GM21717 (cell line): ENCODE measurements around the gene ADORA1.

Experiments
- ATAC-seq: cut with Tn5 transposase; IDR thresholded peaks from one replicate; pipeline ENCODE4 v1.9.1; 2021; ENCODE audit warnings: mild to moderate bottlenecking, moderate library complexity; ENCODE audit not compliant: unreplicated experiment

Gene ADORA1

DNA sequence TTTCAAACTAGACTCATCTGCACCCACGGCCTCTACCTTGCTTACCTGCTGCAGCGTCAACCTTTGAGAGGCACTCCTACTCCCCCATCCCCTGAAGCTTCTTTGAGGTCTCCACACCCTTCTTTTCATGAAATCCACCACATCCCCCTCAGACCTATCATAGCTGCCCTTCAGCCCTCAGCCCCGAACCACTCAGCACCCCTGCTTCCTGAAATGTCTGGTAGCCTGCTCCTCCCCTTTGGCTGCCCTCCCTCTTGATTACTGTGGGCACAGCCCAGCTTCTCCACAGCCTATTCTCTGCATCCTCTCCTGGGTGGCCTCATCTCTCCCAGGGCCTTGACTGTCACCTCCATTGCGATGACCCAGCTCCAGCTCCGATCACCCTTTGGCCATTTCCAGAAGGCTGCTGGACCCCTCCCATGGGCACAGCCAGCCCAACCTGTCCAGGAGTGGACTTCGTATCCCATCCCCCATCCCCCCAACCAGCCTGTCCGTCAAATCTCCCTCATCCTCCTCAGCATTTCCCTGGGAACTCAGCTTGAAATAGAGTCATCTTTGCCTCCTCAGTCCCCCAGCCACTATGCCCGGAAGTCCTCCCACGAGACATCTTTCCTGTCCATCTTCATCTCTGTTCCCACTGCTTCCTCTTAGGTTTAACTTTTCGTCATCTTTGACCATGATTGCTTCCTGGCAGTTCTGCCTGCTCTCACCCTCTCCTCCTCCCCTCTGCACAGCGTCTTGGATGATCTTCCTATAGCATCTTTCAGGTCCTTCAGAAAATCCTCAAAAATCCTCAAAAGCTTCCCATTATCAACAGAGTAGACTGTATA, 6.1 kb upstream of the ADORA1 start:
- ATAC-seq, result no peak

DNA sequence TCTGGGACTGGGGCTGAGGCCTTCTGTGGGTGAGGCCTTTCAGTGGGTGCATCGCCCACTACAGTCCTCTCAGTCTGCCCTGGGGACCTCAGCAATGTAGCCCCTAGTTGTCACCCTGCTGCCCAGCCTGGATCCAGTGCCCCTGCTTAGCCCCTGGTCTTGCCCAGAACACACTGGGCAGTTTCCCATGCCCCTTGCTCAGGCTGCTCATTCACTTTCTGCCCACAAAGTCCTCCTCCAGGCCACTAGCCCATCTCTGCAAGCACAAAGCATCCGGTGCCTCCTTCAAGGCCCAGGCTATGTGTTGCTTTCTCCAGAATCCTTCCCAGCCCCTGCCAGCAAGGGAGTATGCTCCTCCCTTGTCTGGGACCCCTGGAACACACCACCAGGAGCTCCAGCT, 5.4 kb upstream of the ADORA1 start:
- ATAC-seq, result no peak

DNA sequence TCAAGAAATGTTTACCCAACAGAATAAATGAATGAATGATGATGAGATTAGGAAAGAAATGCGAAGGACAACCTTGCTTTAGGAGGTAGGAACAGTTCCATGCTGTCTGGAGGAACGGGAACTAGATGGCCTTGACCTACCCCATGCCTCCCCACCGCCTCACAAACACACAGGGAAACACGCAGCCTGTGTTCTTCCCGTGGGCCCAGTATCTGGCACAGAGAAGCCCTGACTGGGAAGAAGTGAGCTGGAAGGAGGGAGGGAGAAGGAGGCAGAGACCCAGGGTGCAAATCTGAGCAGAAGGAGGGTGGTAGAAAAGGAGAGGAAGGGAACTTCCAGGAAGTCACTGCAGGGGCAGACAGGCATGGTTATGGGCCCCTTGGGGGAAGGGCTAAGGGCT, 3.5 kb upstream of the ADORA1 start:
- ATAC-seq, result no peak

DNA sequence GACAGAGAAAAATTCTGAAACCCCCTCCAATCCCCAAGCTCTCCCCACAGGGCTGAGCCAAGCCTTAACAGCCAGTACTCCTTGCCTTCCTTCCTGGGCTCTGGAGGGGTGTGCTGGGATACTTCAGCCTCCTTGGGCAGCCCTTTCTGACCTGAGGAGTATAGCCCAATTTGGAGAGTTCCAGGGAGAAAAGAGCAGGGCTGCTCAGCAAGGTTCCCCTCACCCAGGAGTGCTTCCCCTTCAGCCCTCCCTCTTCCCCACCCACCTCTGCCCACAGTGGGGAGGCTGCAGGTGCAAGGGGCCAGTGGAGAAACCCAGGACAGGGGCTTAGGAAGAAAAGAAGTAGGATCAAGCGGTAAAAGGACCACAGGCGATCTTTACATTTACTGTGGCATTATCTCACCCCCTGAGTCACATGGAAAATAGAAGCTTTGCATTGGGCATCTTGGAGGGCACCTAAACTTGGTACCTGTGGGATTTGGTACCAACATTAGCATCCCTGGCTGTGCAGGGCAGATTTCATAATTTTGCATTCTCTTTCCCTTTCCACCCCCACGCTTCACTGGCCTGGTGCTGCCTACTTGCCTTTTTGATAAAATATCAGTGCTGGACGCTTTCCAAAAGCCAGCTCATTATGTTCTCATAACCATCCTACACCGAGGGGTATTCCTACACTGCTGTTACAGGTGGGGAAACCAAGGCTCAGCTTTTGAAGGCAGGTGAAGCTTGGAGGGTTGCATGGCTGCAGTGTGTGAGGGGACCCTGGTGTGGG, 2.8 kb upstream of the ADORA1 start:
- ATAC-seq, result no peak

DNA sequence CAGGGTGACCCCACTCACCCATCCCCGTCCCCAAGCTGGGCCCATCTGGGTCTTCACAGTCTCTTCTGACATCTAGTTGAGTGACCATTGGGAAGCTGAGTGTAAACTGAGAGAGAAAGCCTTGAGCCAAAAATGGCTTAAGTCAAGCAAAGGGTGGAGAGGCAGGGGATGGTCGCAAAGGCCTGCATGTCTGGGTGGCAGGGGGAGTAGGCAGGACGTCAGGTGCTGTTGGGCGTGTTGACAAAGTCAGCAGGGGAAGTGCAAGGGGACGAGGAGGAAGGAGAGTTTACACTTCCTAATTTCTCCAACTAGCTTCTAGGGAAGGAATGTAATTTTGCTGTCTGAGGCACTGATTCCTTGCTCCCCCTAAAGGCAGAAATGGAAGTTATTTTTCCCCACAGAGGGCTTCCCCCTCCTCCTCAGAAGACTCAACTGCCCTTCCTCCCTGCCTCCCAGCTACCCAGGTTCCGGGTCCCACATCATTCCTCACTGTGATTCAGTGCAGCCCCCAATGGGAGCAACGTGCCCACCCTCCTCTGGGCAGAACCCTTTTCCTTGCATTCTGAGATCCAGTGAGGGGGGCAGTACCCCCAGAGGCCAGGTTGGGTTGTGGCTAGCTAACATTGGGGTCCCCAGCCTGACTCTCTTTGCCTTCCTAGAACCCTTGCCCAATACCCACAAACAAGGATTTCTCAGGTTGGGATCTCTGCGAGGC, 1.2 kb upstream of the ADORA1 start:
- no peak for ATAC-seq

DNA sequence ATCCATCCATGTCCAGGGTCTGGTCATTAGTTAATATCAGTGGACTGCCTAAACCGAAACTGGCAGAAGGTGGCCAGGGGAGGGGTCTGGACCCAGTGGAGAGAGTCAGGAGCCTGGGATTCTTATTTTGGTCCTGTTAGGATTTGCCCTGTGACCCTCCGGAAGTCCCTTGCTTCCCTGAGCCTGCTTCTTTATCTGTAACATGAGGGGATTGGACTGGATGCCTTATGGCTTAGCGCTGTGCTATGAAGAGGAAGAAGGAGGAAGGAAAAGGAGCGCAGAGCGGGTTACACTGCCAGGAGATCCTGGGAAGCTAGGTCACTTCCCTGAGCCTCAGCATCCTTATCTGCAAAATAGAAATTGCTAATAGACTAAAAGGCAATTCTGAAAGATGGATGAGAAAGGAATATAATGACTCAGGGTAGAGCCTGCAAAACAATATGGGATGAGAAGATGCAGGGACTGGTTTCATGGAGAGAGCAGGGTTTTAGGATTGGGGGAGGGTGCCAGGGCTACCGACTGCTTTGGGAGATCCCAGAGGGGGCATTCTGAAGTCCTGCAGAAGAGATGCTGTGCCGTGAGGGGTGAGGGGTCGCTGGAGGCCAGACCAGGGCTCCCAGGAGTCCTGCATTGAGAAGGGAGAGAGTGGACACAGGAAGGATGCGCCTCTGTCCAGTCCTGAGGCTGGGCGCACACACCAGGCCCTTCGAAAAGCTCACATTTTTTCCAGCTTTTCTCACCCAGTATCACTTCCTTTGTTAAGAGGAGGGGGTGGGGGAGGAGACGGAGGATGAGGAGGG, 460 bp upstream of the ADORA1 start:
- no peak for ATAC-seq

DNA sequence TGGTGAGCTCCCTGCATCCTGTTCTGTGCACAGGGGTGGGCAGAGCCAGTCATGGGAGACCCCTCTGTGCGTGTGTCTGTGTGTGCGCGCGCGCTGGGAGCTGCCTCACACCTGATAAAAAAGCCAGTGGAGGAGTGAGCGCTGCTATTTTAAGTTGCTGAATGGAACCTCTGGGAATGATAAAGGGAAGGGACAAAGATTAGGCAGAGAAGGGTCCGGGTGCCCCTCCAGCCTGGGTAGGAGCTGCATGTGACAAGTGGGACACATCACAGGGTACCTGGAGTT, 847 bp downstream of the ADORA1 start:
- ATAC-seq, result no peak

DNA sequence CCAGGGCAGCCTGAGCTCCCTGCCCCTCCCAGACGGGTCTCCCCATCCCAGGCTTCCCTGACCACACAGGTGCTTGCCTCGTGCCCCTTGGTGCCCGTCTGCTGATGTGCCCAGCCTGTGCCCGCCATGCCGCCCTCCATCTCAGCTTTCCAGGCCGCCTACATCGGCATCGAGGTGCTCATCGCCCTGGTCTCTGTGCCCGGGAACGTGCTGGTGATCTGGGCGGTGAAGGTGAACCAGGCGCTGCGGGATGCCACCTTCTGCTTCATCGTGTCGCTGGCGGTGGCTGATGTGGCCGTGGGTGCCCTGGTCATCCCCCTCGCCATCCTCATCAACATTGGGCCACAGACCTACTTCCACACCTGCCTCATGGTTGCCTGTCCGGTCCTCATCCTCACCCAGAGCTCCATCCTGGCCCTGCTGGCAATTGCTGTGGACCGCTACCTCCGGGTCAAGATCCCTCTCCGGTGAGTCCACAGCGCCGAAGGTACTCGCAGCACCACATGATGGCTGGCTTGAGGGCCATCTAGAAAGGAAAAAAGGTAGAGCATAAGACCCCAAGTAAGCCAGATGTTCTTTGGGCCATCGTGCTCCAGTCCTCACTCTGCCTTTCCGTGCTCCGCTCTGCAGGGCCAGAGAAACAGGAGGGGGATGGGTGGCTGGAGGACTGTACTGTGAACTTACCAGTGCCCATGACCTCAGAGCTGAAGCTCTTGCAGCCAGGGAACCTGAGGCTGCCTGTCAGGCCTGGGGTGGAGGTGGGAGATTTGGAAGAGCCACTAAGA, 1.4 kb downstream of the ADORA1 start:
- no peak for ATAC-seq

DNA sequence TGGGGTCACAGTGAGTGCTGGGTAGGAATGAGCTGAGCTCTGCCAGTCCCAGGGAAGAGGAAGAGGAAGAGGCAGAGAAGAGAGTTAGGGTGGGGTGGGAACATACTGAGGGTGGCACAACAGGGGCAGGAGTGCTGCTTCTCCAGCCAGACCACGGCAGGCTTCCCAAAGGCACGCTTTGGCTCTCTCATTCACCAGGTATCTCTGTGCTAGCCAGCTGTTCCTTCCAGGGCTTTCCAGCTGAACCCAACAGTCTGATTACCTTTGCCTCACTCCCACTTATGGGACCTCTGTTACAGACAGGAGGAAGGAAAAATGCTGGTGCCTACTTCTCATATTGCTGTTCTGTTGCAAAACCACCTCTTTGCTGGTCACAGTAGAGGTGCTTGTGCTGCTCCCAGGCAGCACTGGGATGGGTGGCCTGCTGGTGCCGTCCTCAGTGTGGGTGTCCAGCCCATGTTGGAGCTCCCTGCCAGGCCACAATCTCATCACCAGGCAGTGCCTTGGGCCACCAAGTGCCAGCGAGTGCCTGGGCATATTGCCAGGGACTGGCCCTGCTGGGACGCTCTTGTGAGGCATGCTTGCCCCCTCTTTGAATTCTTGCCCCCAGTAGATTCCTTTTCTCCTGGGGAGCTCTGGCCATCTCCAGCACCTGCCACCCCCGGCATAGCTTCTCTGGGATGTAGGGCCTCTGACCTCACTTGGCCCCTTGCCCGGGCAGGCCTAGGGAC, 2.1 kb downstream of the ADORA1 start:
- no peak for ATAC-seq

DNA sequence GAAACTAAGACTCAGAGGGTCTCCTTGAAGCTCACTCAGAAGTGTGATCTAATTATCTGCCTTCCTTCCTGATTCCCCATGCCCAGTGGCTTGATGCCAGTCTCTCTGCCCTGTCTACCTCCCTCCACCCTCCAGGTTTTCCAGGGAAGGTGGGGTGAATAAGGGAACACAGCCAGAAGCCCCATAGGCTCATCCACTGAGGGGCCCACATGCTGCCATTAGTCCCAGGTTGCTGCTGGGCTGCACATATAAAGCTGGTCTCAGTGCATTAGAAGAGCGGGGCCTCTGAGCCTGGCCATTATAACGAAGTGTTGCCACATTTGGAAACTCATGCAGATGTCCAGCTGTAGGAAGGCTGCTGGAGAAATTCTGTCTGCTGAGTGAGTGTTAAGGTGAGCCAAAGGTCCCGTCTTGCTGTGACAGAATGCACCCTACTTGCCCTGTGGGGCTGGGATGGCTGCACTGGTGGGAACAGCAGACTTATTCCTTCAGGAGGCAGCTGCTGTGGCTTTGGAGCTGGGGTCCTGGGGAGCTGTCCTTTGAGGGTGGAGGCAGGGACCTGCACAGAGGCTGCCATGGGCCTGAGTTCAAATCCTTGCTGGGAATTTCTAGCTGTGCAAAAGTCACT, 2.9 kb downstream of the ADORA1 start:
- no peak for ATAC-seq

DNA sequence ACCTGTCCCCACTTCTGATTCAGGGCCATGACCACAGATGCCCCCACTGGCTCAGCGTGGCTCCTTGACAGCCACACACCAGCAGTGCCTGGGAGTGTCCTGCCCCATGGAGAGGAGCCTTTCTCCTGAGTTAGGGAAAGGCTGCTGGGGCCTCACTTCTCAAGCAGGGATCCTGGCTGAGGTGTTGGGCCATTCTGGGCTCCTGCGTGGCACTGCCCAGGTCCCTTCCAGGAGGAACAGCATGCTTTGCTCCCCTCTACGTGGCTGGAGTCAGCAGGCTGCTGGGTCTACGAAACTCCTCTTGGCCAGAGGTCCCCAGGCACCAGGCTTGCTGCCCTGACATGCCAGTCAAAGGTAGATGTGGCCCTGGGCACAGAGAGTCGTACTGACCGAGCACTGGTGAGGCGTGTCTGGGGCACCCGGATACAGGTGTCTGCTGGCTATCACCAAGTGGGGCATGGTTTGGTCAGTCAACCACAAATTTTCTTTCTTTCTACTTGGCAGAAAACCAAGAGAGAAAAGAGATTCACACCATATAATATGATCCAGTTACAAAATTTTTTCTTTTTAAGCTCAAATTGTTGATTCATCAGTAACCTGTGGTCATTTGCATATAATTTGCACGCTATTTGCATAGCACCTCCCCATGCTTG, 4.1 kb downstream of the ADORA1 start:
- ATAC-seq, result no peak

DNA sequence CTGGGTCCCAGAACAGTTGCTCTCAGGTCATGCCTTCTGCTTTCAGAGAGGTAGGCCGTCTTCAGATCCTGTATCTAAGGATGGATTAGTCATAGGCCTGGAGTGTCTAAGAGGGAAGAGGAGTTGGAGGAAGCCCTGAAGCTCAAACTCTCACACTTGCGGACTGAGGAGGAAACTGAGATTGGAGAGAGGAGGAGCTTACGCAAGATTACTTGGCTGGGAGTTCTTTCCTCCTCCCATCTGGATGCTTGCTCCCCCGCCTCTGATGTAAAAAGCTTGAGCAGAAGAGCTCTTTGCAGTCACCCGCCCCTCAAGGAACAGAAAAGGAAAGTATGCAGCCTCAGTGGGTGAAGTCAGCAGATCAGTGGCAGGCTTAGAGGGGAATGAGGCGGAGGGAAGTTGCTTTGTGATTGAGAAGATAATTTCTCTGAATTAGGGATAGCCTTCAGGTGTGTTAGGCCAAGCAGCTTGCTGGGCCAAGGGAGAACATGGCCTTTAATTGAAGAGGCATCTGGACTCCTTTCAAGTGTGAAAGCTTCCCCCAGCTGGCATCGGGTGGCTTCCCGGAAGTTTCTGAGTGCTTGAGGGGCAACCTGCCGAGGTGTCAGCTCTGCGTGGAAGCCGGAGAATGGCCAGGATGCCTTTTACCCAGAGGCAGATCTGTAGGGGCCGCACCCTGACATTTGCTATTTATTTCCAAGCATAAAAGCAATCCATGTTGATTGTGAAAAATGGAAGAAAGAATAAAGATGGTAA, 6.6 kb downstream of the ADORA1 start:
- no peak for ATAC-seq

DNA sequence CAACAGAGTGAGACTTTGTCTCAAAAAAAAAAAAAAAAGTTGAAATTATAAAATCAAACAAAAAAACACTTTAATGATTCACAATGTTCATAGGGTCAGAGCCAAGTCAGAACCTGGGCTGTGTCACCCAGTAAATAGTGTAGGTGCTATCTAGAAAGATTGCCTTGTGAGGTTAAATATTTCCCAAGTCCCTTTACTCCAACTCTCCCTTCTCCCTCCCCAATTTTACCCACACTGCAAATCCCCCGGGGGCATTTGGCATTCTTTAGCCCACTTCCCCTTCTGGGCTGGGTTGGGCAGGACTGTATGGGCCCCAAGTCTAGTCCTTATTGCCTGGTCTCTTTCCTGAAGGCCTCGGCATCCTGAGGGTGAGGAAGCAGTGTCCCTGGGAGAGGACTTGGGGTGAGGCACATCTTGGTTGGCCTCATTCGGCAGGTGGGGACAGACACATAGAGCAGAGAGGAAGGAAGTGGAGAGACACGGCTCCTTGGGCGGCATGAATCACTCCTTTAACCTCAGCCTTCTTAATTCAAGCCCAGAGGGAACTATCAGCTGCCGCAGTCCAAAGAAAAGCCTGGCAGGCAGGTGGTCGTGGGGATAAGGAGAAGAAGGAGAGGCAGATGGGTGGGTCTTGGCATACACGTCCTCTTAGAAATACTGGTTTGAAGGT, 8.2 kb downstream of the ADORA1 start:
- ATAC-seq, result no peak

DNA sequence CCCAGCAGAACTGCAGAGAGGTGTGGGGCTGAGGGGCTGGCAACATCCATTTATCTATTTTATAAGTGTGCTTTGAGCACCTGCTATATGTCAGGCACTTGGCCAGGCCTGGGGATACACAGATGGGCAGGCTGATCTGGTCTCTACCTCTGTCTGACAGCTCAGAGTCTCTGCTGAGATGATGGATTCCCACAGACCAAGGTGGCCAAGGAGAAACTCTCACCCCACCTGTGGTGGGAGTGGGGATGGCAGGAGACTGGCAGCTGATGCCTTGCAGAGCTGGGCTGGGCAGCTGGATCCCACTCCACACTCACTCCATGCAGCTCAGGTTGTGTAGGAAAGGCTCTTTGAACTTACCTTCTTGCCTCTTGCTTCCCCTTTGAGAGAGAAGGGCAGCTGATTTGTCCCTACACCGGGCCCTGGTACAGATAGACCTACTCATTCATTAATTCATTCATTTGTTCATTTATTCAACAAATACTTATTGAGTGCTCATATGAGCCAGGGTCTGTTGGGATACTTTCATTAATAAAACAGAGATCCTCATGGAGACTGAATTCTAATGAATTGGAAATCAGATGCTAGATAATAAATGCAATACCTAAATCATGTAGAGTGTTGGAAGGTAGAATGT, 9.0 kb downstream of the ADORA1 start:
- ATAC-seq, result no peak

DNA sequence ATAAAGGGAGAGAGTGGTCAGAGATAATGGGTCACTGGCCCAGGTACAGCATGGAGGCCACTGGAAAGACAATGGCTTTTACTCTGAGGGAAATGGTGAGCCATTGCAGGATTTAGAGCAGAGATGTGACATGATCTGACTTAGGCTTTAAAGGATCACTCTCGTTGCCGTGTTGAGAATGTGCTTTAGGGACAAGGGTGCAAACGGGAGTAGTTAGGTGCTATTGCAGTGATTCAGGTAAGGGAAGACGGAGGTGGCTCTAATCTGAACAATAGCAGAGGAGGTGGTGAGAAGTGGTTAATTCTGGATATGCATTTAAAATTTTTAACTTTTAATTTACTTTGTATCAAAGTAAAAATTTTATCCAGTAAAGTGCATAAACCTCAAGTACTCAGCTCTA, 9.8 kb downstream of the ADORA1 start:
- no peak for ATAC-seq

DNA sequence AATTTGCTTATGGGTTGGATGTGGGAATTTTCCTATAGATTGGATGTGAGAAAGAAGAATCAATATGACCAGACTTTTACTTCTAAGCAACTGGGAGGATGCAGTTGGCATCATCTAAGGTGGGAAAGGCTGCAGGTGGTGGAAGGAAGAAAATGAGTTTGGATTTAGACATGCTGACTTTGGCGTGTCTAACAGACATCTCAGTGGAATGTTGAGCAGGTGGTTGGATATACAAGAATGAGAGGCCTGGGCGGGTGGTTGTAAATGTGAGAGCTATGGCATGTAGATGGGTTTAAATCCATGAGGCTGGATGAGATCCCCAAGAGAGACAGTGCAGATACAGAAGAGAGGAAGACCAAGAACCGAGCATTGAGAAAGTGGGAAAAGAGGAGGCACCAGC, 10.5 kb downstream of the ADORA1 start:
- ATAC-seq, result no peak

DNA sequence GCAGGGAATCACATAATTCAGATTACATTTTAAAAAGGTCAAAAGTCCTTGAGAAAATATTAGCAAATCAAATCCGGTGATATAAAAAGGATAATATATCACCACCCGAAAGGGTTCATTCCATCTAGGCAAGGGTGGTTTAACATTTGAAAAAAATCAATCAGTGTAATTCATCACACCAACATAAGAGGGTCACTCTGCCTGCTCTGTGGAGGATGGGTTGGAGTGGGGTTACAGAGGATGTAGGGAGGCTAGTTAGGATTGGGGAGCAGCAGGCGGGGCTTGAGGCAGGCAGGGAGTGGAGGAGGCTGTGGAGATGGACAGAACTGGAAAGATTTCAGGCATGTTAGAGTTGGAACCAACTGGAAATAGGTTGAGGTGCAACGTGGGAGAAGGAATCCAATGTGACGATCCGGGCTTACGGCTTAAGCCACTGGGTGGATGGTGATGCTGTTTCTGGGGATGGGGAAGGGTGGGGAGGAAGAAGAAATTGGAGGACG, 12.5 kb downstream of the ADORA1 start:
- ATAC-seq, result no peak
